HFFc6 (cell line): ENCODE measurements around the gene CNTN6. TPM values are rescaled to one million over a fixed set of nuclear protein-coding genes. Genes with fewer than 3 reads are reported as not detected.

ENCODE experiments used
- DNase-seq: peaks from one replicate; pipeline ENCODE4 v3.0.0-alpha.2; 2018
- H3K27ac Mint-ChIP-seq: 2 replicates; pipeline ENCODE4 v1.8.0; 2020; ENCODE audit warnings: mild to moderate bottlenecking, mixed read lengths
- H3K27me3 Mint-ChIP-seq: 2 replicates; pipeline ENCODE4 v1.8.0; 2021; ENCODE audit warnings: mild to moderate bottlenecking, moderate library complexity, mixed read lengths; ENCODE audit not compliant: insufficient read depth
- H3K36me3 Mint-ChIP-seq: 2 replicates; pipeline ENCODE4 v1.8.0; 2021; ENCODE audit warnings: low read depth, mixed read lengths
- H3K4me1 Mint-ChIP-seq: 2 replicates; pipeline ENCODE4 v1.8.0; 2020; ENCODE audit warnings: low read depth, mixed read lengths
- H3K4me3 Mint-ChIP-seq: 2 replicates; pipeline ENCODE4 v1.8.0; 2020; ENCODE audit warnings: mild to moderate bottlenecking, moderate library complexity, mixed read lengths
- H3K9me3 Mint-ChIP-seq: 2 replicates; pipeline ENCODE4 v1.8.0; 2020; ENCODE audit warnings: mild to moderate bottlenecking, mixed read lengths
- CTCF ChIP-seq: fragments of 200-600 bp; sonication (generic); IDR thresholded peaks from 2 replicates; pipeline ENCODE4 v1.5.0; 2021; ENCODE audit warnings: antibody characterized with exemption, mild to moderate bottlenecking
- total RNA-seq, 6 experiments: library from RNA; stranded (reverse); fragmentation: NEBNext Ultra II Directional; extraction: Animal tissue kit (Norgen Biotek cat#: 25700); gene quantifications; 2 replicates in 1 of 6; 3 replicates in 5 of 6; pipeline ENCODE4 v1.2.3, GENCODE V29; 2021

The CNTN6 gene
- total RNA-seq, 6 experiments from 2014 or later = not detected

GRCh38 chr3:1227111-1227510, 134.3 kb downstream of the CNTN6 start:
- Mint-ChIP-seq H3K4me3 (no peak overlapping the region), H3K9me3 (peaks cover 33% of the 10 kb centered on the region), H3K27ac (no peak overlapping the region), H3K27me3 (no peaks in the 10 kb centered on the region), H3K4me1 (no peaks in the 10 kb centered on the region), H3K36me3 (no peaks in the 10 kb centered on the region)
- no peak for DNase-seq
- TF ChIP-seq CTCF = no peak

- Mint-ChIP-seq H3K27me3 (no peaks in the 10 kb centered on the region), H3K36me3 (no peaks in the 10 kb centered on the region; the same call in 1 of the 2 replicates)
Observed at GRCh38 chr3:1228289-1228688, 135.5 kb downstream of the CNTN6 start.

GRCh38 chr3:1230920-1231319, 138.1 kb downstream of the CNTN6 start:
- Mint-ChIP-seq H3K27me3 (no peaks in the 10 kb centered on the region), H3K36me3 (no peaks in the 10 kb centered on the region; the same call in 1 of the 2 replicates), H3K27ac (no peak overlapping the region), H3K4me3 (no peak overlapping the region), H3K9me3 (peaks cover 17% of the 10 kb centered on the region), H3K4me1 (no peaks in the 10 kb centered on the region)
- TF ChIP-seq CTCF = no peak
- no peak for DNase-seq

More at GRCh38 chr3:1228289-1228688, 135.5 kb downstream of the CNTN6 start:
- no peak for TF ChIP-seq CTCF
- no peak for DNase-seq
- no peak overlapping the region for H3K27ac Mint-ChIP-seq
- no peaks in the 10 kb centered on the region for H3K4me1 Mint-ChIP-seq
- H3K9me3 Mint-ChIP-seq = peaks cover 26% of the 10 kb centered on the region
- no peak overlapping the region for H3K4me3 Mint-ChIP-seq

GRCh38 chr3:1232276-1232675, 139.5 kb downstream of the CNTN6 start:
- no peaks in the 10 kb centered on the region for H3K27me3 Mint-ChIP-seq
- no peak for TF ChIP-seq CTCF
- no peaks in the 10 kb centered on the region; the same call in 1 of the 2 replicates for H3K36me3 Mint-ChIP-seq
- H3K27ac Mint-ChIP-seq = no peak overlapping the region
- H3K4me1 Mint-ChIP-seq = no peaks in the 10 kb centered on the region
- no peak for DNase-seq
- peaks cover 24% of the 10 kb centered on the region for H3K9me3 Mint-ChIP-seq
- no peak overlapping the region for H3K4me3 Mint-ChIP-seq

- TF ChIP-seq CTCF = no peak
- H3K9me3 Mint-ChIP-seq = peaks cover 52% of the 10 kb centered on the region
- H3K36me3 Mint-ChIP-seq = no peaks in the 10 kb centered on the region; the same call in 1 of the 2 replicates
- no peak for DNase-seq
- no peak overlapping the region for H3K4me3 Mint-ChIP-seq
- H3K4me1 Mint-ChIP-seq = no peaks in the 10 kb centered on the region
- no peak overlapping the region for H3K27ac Mint-ChIP-seq
- H3K27me3 Mint-ChIP-seq = peaks cover 3% of the 10 kb centered on the region
Observed at GRCh38 chr3:1235526-1236120, 142.8 kb downstream of the CNTN6 start.
